Activated CD4-positive, alpha-beta T cell treated with anti-CD3 and anti-CD28 coated beads for 24 hours (primary cell): Measurements from ENCODE around the gene GPR162.
"Not testable (repeated sequence)": the region's sequence is repeated elsewhere in the genome, so short reads cannot be mapped to it uniquely, and the experiment has no call there.

Experiments used
- DNase-seq, 2 donors: peaks; one replicate each; pipeline ENCODE4 v3.0.0-alpha.2; 2020; ENCODE audit warnings: low read depth in 2 of 2

Gene GPR162

GRCh38 chr12:6855322-6855721, 33.7 kb downstream of the GPR162 start:
- DNase-seq, result no peak

- DNase-seq, result no peak
Measured at GRCh38 chr12:6858799-6859198, 37.2 kb downstream of the GPR162 start.

- DNase-seq, result no peak
Measured at GRCh38 chr12:6860116-6860515, 38.5 kb downstream of the GPR162 start.

GRCh38 chr12:6860942-6861341, 39.3 kb downstream of the GPR162 start:
- DNase-seq, result no peak

GRCh38 chr12:6861391-6861790, 39.8 kb downstream of the GPR162 start:
- no peak for DNase-seq

GRCh38 chr12:6863033-6863432, 41.4 kb downstream of the GPR162 start:
- DNase-seq, result no peak

GRCh38 chr12:6863586-6864321, 42.1 kb downstream of the GPR162 start:
- no peak for DNase-seq

GRCh38 chr12:6865307-6865706, 43.7 kb downstream of the GPR162 start:
- not testable (repeated sequence) for DNase-seq

- no peak for DNase-seq
Measured at GRCh38 chr12:6866163-6866919, 44.7 kb downstream of the GPR162 start.

GRCh38 chr12:6866920-6867412, 45.3 kb downstream of the GPR162 start:
- no peak for DNase-seq

- peak; percentile 68 to 73 for DNase-seq
Measured at GRCh38 chr12:6867413-6868210, 46.0 kb downstream of the GPR162 start, which contains the start of gene TPI1. Gene TPI1, plus strand, starts transcription at chr12:6867531. Its CDS starts 36 bp downstream, at chr12:6867567.

GRCh38 chr12:6868211-6869048, 46.8 kb downstream of the GPR162 start:
- DNase-seq, result no peak

- DNase-seq, result peak; percentile 74 to 81
Measured at GRCh38 chr12:6869049-6870021, 47.7 kb downstream of the GPR162 start.

GRCh38 chr12:6870304-6870703, 48.7 kb downstream of the GPR162 start:
- DNase-seq, result not testable (repeated sequence)

- peak in 1 of 2 donors; percentile 47 for DNase-seq
Measured at GRCh38 chr12:6871052-6871957, 49.7 kb downstream of the GPR162 start.

- peak; percentile 77 to 82 for DNase-seq
Measured at GRCh38 chr12:6872073-6873048, 50.7 kb downstream of the GPR162 start.
